H9 (cell line): ENCODE results near the gene ZC3H18. TPM values are rescaled to one million over a fixed set of nuclear protein-coding genes. Genes with fewer than 3 reads are reported as not detected.
A peak's percentile ranks its signal among the peaks of the same experiment; 100 is the strongest.

Experiments
- DNase-seq: peaks from one replicate; pipeline ENCODE4 v3.0.0-alpha.2; 2017
- H2AFZ ChIP-seq: one replicate; pipeline ENCODE4 v1.6.1; 2013; ENCODE audit warnings: mild to moderate bottlenecking, low read length, control low read depth, moderate library complexity
- H2AK5ac ChIP-seq: 2 replicates; pipeline ENCODE4 v1.6.1; 2013; ENCODE audit warnings: low read length, control low read depth, mixed read lengths; ENCODE audit not compliant: insufficient read length
- H2BK120ac ChIP-seq: one replicate; pipeline ENCODE4 v1.6.1; 2013; ENCODE audit warnings: low read depth, mild to moderate bottlenecking, low read length, control low read depth, inconsistent platforms; ENCODE audit not compliant: poor library complexity, severe bottlenecking
- H2BK12ac ChIP-seq: 2 replicates; pipeline ENCODE4 v1.6.1; 2013; ENCODE audit warnings: low read length, control low read depth, mixed read lengths, low read depth; ENCODE audit not compliant: insufficient read length
- H2BK15ac ChIP-seq: 2 replicates; pipeline ENCODE4 v1.6.1; 2013; ENCODE audit warnings: low read depth, low read length, control low read depth
- H2BK20ac ChIP-seq: one replicate; pipeline ENCODE4 v1.6.1; 2013; ENCODE audit warnings: low read depth, mild to moderate bottlenecking, low read length, control low read depth, inconsistent platforms; ENCODE audit not compliant: poor library complexity, severe bottlenecking
- H2BK5ac ChIP-seq: 2 replicates; pipeline ENCODE4 v1.6.1; 2013; ENCODE audit warnings: low read length, control low read depth, mixed read lengths; ENCODE audit not compliant: insufficient read length
- H3K14ac ChIP-seq: 2 replicates; pipeline ENCODE4 v1.6.1; 2013; ENCODE audit warnings: low read length, control low read depth; ENCODE audit not compliant: insufficient read depth
- H3K18ac ChIP-seq: 2 replicates; pipeline ENCODE4 v1.6.1; 2013; ENCODE audit warnings: low read depth, mild to moderate bottlenecking, mixed read lengths, low read length, control low read depth; ENCODE audit not compliant: insufficient read length
- H3K23ac ChIP-seq: 2 replicates; pipeline ENCODE4 v1.6.1; 2013; ENCODE audit warnings: low read length, control low read depth, mixed read lengths, low read depth; ENCODE audit not compliant: insufficient read length
- H3K23me2 ChIP-seq: 2 replicates; pipeline ENCODE4 v1.6.1; 2013; ENCODE audit warnings: low read depth, mild to moderate bottlenecking, mixed read lengths, low read length, control low read depth; ENCODE audit not compliant: insufficient read length, poor library complexity, severe bottlenecking
- H3K27ac ChIP-seq: 2 replicates; pipeline ENCODE4 v1.5.1; 2013; ENCODE audit warnings: low read length, control low read depth, mixed read lengths, low read depth; ENCODE audit not compliant: insufficient read length
- H3K27me3 ChIP-seq: 2 replicates; pipeline ENCODE4 v1.6.1; 2013; ENCODE audit warnings: low read length, control low read depth, inconsistent platforms; ENCODE audit not compliant: insufficient read depth
- H3K4ac ChIP-seq: 2 replicates; pipeline ENCODE4 v1.6.1; 2013; ENCODE audit warnings: low read depth, mild to moderate bottlenecking, control low read depth, inconsistent platforms, low read length, moderate library complexity
- H3K4me1 ChIP-seq: 2 replicates; pipeline ENCODE4 v1.6.1; 2013; ENCODE audit warnings: low read length, control low read depth, inconsistent platforms; ENCODE audit not compliant: insufficient read depth
- H3K4me2 ChIP-seq: 2 replicates; pipeline ENCODE4 v1.6.1; 2013; ENCODE audit warnings: low read length, control low read depth, mixed read lengths; ENCODE audit not compliant: insufficient read length, insufficient read depth
- H3K56ac ChIP-seq: 2 replicates; pipeline ENCODE4 v1.6.1; 2013; ENCODE audit warnings: low read depth, mild to moderate bottlenecking, mixed read lengths, low read length, control low read depth; ENCODE audit not compliant: insufficient read length
- H3K79me1 ChIP-seq: 2 replicates; pipeline ENCODE4 v1.6.1; 2013; ENCODE audit warnings: low read depth, mild to moderate bottlenecking, moderate library complexity, low read length, control low read depth, inconsistent platforms; ENCODE audit not compliant: insufficient read depth, poor library complexity, severe bottlenecking
- H3K79me2 ChIP-seq: 2 replicates; pipeline ENCODE4 v1.6.1; 2013; ENCODE audit warnings: low read length, control low read depth, inconsistent platforms; ENCODE audit not compliant: insufficient read depth
- H3K9ac ChIP-seq: 2 replicates; pipeline ENCODE4 v1.6.1; 2013; ENCODE audit warnings: low read length, control low read depth, mixed read lengths; ENCODE audit not compliant: insufficient read length; ENCODE audit errors: extremely low read depth
- H3K9me3 ChIP-seq: one replicate; pipeline ENCODE4 v1.6.1; 2013; ENCODE audit warnings: low read depth, low read length, inconsistent platforms; ENCODE audit not compliant: control insufficient read depth
- H3T11ph ChIP-seq: one replicate; pipeline ENCODE4 v1.6.1; 2013; ENCODE audit warnings: mild to moderate bottlenecking, low read length, control low read depth, inconsistent platforms
- H4K20me1 ChIP-seq: one replicate; pipeline ENCODE4 v1.6.1; 2013; ENCODE audit not compliant: control insufficient read depth, insufficient read length, insufficient read depth
- H4K5ac ChIP-seq: 2 replicates; pipeline ENCODE4 v1.6.1; 2013; ENCODE audit warnings: low read depth, mild to moderate bottlenecking, mixed read lengths, low read length, control low read depth; ENCODE audit not compliant: insufficient read length
- H4K8ac ChIP-seq: replicated peaks from 2 replicates; pipeline ENCODE4 v1.6.1; 2013; ENCODE audit warnings: low read length, control low read depth, mixed read lengths, low read depth; ENCODE audit not compliant: insufficient read length
- H4K91ac ChIP-seq: 2 replicates; pipeline ENCODE4 v1.6.1; 2013; ENCODE audit warnings: low read depth, mild to moderate bottlenecking, moderate library complexity, mixed read lengths, low read length, control low read depth; ENCODE audit not compliant: insufficient read length
- H3K27ac Mint-ChIP-seq, 3 experiments: 2 replicates in 2 of 3; 3 replicates in 1 of 3; pipeline ENCODE4 v1.8.0; 2020 to 2021; ENCODE audit warnings: mixed read lengths in 3 of 3, mild to moderate bottlenecking in 1 of 3, moderate library complexity in 1 of 3
- H3K27me3 Mint-ChIP-seq: 2 replicates; pipeline ENCODE4 v1.8.0; 2021; ENCODE audit warnings: low read depth, mild to moderate bottlenecking, moderate library complexity, mixed read lengths
- H3K36me3 Mint-ChIP-seq, 3 experiments: 2 replicates in 2 of 3; 3 replicates in 1 of 3; pipeline ENCODE4 v1.8.0; 2020 to 2021; ENCODE audit warnings: low read depth in 3 of 3, mixed read lengths in 3 of 3; ENCODE audit not compliant: insufficient read depth in 1 of 3
- H3K4me1 Mint-ChIP-seq, 2 experiments: 2 replicates each; pipeline ENCODE4 v1.8.0; 2020; ENCODE audit warnings: mixed read lengths in 2 of 2
- H3K4me3 Mint-ChIP-seq, 2 experiments: 2 replicates in 1 of 2; 3 replicates in 1 of 2; pipeline ENCODE4 v1.8.0; 2020 to 2021; ENCODE audit warnings: mild to moderate bottlenecking in 2 of 2, mixed read lengths in 2 of 2, moderate library complexity in 1 of 2
- H3K9me3 Mint-ChIP-seq, 2 experiments: 2 replicates in 1 of 2; 3 replicates in 1 of 2; pipeline ENCODE4 v1.8.0; 2020; ENCODE audit warnings: mild to moderate bottlenecking in 2 of 2, mixed read lengths in 2 of 2, moderate library complexity in 1 of 2
- WGBS: extraction: QIAGEN DNeasy Blood & Tissue Kit; methylation state at CpG from one replicate; pipeline ENCODE4 v1.1.7; 2013; ENCODE audit warnings: missing lambda C conversion rate, low lambda C conversion rate, mixed read lengths; ENCODE audit not compliant: insufficient read length; ENCODE audit errors: extremely low coverage; 5-methylcytosine and 5-hydroxymethylcytosine counted together
- total RNA-seq: library from RNA; stranded (reverse); gene quantifications from 2 replicates; pipeline ENCODE4 v1.2.1, GENCODE V29; 2021
- TF ChIP-seq, protein P1 (sequence below): fragments of 200-600 bp; sonication (generic); conservative IDR thresholded peaks from 3 replicates; pipeline ENCODE4 v1.8.0; 2021; ENCODE audit warnings: antibody characterized with exemption, mild to moderate bottlenecking

ZC3H18 gene
- total RNA-seq, 1 experiment from 2014 or later, result 69.7 TPM

GRCh38 chr16:88669980-88670379 is 99.8 kb downstream of the ZC3H18 start:
- no peaks in the 10 kb centered on the region; the same call in 1 of the 2 replicates for H3K27me3 Mint-ChIP-seq
- no peak overlapping the region for H3K23ac ChIP-seq
- no peaks in the 10 kb centered on the region for H3K23me2 ChIP-seq
- no peaks in the 10 kb centered on the region for H3K27me3 ChIP-seq
- H4K8ac ChIP-seq, result no peak overlapping the region
- H3K4me3 Mint-ChIP-seq, result no peak overlapping the region
- H2BK5ac ChIP-seq, result no peak overlapping the region
- DNase-seq, result no peak
- peaks cover 9 to 10% of the 10 kb centered on the region in 2 experiments for H3K4me1 Mint-ChIP-seq
- no peak overlapping the region for H2BK120ac ChIP-seq
- H3K36me3 Mint-ChIP-seq, result peaks cover 13 to 32% (median 16%) of the 10 kb centered on the region in 3 experiments
- peak overlapping the region in 1 of 3 experiments; percentile 15; a peak in 1 of 7 replicates for H3K27ac Mint-ChIP-seq
- H2AK5ac ChIP-seq, result no peak overlapping the region
- no peak overlapping the region for H4K91ac ChIP-seq
- H3K27ac ChIP-seq, result no peak overlapping the region
- no peaks in the 10 kb centered on the region for H4K20me1 ChIP-seq
- H4K5ac ChIP-seq, result no peak overlapping the region
- no CpG with 5 or more reads among the region's 10 CpGs for WGBS
- no peak overlapping the region for H3K14ac ChIP-seq
- no peak overlapping the region for H3K4me2 ChIP-seq
- H3K4ac ChIP-seq, result no peak overlapping the region
- no peak overlapping the region for H2BK20ac ChIP-seq
- H3T11ph ChIP-seq, result no peak overlapping the region
- no peak overlapping the region for H3K9ac ChIP-seq
- H3K4me1 ChIP-seq, result no peaks in the 10 kb centered on the region
- no peak overlapping the region for H3K56ac ChIP-seq
- no peaks in the 10 kb centered on the region for H3K79me2 ChIP-seq
- H2BK15ac ChIP-seq, result no peak overlapping the region
- H2BK12ac ChIP-seq, result no peak overlapping the region
- no peak overlapping the region for H2AFZ ChIP-seq
- TF ChIP-seq, protein P1, sequence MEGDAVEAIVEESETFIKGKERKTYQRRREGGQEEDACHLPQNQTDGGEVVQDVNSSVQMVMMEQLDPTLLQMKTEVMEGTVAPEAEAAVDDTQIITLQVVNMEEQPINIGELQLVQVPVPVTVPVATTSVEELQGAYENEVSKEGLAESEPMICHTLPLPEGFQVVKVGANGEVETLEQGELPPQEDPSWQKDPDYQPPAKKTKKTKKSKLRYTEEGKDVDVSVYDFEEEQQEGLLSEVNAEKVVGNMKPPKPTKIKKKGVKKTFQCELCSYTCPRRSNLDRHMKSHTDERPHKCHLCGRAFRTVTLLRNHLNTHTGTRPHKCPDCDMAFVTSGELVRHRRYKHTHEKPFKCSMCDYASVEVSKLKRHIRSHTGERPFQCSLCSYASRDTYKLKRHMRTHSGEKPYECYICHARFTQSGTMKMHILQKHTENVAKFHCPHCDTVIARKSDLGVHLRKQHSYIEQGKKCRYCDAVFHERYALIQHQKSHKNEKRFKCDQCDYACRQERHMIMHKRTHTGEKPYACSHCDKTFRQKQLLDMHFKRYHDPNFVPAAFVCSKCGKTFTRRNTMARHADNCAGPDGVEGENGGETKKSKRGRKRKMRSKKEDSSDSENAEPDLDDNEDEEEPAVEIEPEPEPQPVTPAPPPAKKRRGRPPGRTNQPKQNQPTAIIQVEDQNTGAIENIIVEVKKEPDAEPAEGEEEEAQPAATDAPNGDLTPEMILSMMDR, result no peak
- no peaks in the 10 kb centered on the region for H3K9me3 ChIP-seq
- H3K9me3 Mint-ChIP-seq, result peaks cover 3% of the 10 kb centered on the region in 2 experiments; a peak in 2 of 5 replicates
- no peaks in the 10 kb centered on the region for H3K79me1 ChIP-seq
- H3K18ac ChIP-seq, result no peak overlapping the region
